Activated naive CD8-positive, alpha-beta T cell treated with anti-CD3 and anti-CD28 coated beads for 36 hours (primary cell): ENCODE results near the gene TAS1R2. TPM values are rescaled to one million over a fixed set of nuclear protein-coding genes. Genes with fewer than 3 reads are reported as not detected.
"Not testable (repeated sequence)": the region's sequence is repeated elsewhere in the genome, so short reads cannot be mapped to it uniquely, and the experiment has no call there.

ENCODE experiments used
- DNase-seq: peaks from one replicate; pipeline ENCODE4 v3.0.0; 2021
- H3K27ac Mint-ChIP-seq: one replicate; pipeline ENCODE4 v1.8.0; 2022; ENCODE audit warnings: mild to moderate bottlenecking, moderate library complexity, mixed read lengths
- H3K27me3 Mint-ChIP-seq: one replicate; pipeline ENCODE4 v1.8.0; 2022; ENCODE audit warnings: mild to moderate bottlenecking, mixed read lengths
- H3K36me3 Mint-ChIP-seq: one replicate; pipeline ENCODE4 v1.8.0; 2021; ENCODE audit warnings: mild to moderate bottlenecking, mixed read lengths
- H3K4me1 Mint-ChIP-seq: one replicate; pipeline ENCODE4 v1.8.0; 2021; ENCODE audit warnings: mixed read lengths
- H3K4me3 Mint-ChIP-seq: one replicate; pipeline ENCODE4 v1.8.0; 2022; ENCODE audit warnings: mild to moderate bottlenecking, moderate library complexity, mixed read lengths
- H3K9me3 Mint-ChIP-seq: one replicate; pipeline ENCODE4 v1.8.0; 2022; ENCODE audit warnings: mixed read lengths
- total RNA-seq, 2 experiments: library from RNA; stranded (reverse); gene quantifications; one replicate each; pipeline ENCODE4 v1.2.3, GENCODE V29; 2021

TAS1R2 gene
- total RNA-seq, 2 experiments from 2014 or later, result not detected

- peaks cover 8% of the 10 kb centered on the region for H3K27me3 Mint-ChIP-seq
- no peak overlapping the region for H3K4me3 Mint-ChIP-seq
- no peaks in the 10 kb centered on the region for H3K36me3 Mint-ChIP-seq
- H3K4me1 Mint-ChIP-seq, result no peaks in the 10 kb centered on the region
- no peak for DNase-seq
- no peaks in the 10 kb centered on the region for H3K9me3 Mint-ChIP-seq
- no peak overlapping the region for H3K27ac Mint-ChIP-seq
These were observed 6.9 kb upstream of the TAS1R2 start for GRCh38 chr1:18866314-18866713.

- Mint-ChIP-seq H3K4me1 (no peaks in the 10 kb centered on the region), H3K27me3 (peaks cover 8% of the 10 kb centered on the region), H3K36me3 (no peaks in the 10 kb centered on the region), H3K9me3 (no peaks in the 10 kb centered on the region), H3K4me3 (no peak overlapping the region), H3K27ac (no peak overlapping the region)
- DNase-seq, result no peak
These were observed 5.7 kb upstream of the TAS1R2 start for GRCh38 chr1:18865176-18865575.

- Mint-ChIP-seq H3K36me3 (no peaks in the 10 kb centered on the region), H3K4me1 (no peaks in the 10 kb centered on the region), H3K27me3 (peaks cover 4% of the 10 kb centered on the region), H3K27ac (no peak overlapping the region), H3K9me3 (no peaks in the 10 kb centered on the region), H3K4me3 (no peak overlapping the region)
- DNase-seq, result no peak
These were observed 2.1 kb upstream of the TAS1R2 start for GRCh38 chr1:18861590-18861989.

- Mint-ChIP-seq H3K4me1 (no peaks in the 10 kb centered on the region), H3K9me3 (no peaks in the 10 kb centered on the region), H3K4me3 (no peak overlapping the region), H3K27ac (no peak overlapping the region), H3K36me3 (no peaks in the 10 kb centered on the region), H3K27me3 (peaks cover 3% of the 10 kb centered on the region)
- no peak for DNase-seq
These were observed 1.6 kb upstream of the TAS1R2 start for GRCh38 chr1:18861082-18861481.

- Mint-ChIP-seq H3K4me1 (no peaks in the 10 kb centered on the region), H3K36me3 (no peaks in the 10 kb centered on the region), H3K9me3 (no peaks in the 10 kb centered on the region), H3K4me3 (no peak overlapping the region), H3K27ac (no peak overlapping the region), H3K27me3 (no peaks in the 10 kb centered on the region)
- no peak for DNase-seq
These were observed 1.3 kb downstream of the TAS1R2 start for GRCh38 chr1:18858070-18858688.

- no peaks in the 10 kb centered on the region for H3K27me3 Mint-ChIP-seq
- H3K9me3 Mint-ChIP-seq, result no peaks in the 10 kb centered on the region
- no peak for DNase-seq
- no peaks in the 10 kb centered on the region for H3K36me3 Mint-ChIP-seq
- no peak overlapping the region for H3K27ac Mint-ChIP-seq
- no peaks in the 10 kb centered on the region for H3K4me1 Mint-ChIP-seq
- no peak overlapping the region for H3K4me3 Mint-ChIP-seq
These were observed 3.0 kb downstream of the TAS1R2 start for GRCh38 chr1:18856435-18856834.

- H3K36me3 Mint-ChIP-seq, result no peaks in the 10 kb centered on the region
- H3K4me3 Mint-ChIP-seq, result no peak overlapping the region
- DNase-seq, result no peak
- no peaks in the 10 kb centered on the region for H3K4me1 Mint-ChIP-seq
- H3K27me3 Mint-ChIP-seq, result no peaks in the 10 kb centered on the region
- no peaks in the 10 kb centered on the region for H3K9me3 Mint-ChIP-seq
- H3K27ac Mint-ChIP-seq, result no peak overlapping the region
These were observed 3.9 kb downstream of the TAS1R2 start for GRCh38 chr1:18855573-18855972.

- Mint-ChIP-seq H3K27ac (no peak overlapping the region), H3K9me3 (no peaks in the 10 kb centered on the region), H3K36me3 (no peaks in the 10 kb centered on the region), H3K4me1 (no peaks in the 10 kb centered on the region), H3K4me3 (no peak overlapping the region), H3K27me3 (no peaks in the 10 kb centered on the region)
- no peak for DNase-seq
These were observed 5.0 kb downstream of the TAS1R2 start for GRCh38 chr1:18854331-18855025.

- no peaks in the 10 kb centered on the region for H3K27me3 Mint-ChIP-seq
- no peak overlapping the region for H3K4me3 Mint-ChIP-seq
- H3K4me1 Mint-ChIP-seq, result no peaks in the 10 kb centered on the region
- H3K27ac Mint-ChIP-seq, result no peak overlapping the region
- DNase-seq, result no peak
- H3K36me3 Mint-ChIP-seq, result no peaks in the 10 kb centered on the region
- H3K9me3 Mint-ChIP-seq, result peaks cover 2% of the 10 kb centered on the region
These were observed 7.0 kb downstream of the TAS1R2 start for GRCh38 chr1:18852501-18852900.

- H3K36me3 Mint-ChIP-seq, result no peaks in the 10 kb centered on the region
- no peak for DNase-seq
- H3K9me3 Mint-ChIP-seq, result peaks cover 2% of the 10 kb centered on the region
- no peak overlapping the region for H3K27ac Mint-ChIP-seq
- peaks cover 5% of the 10 kb centered on the region for H3K27me3 Mint-ChIP-seq
- H3K4me1 Mint-ChIP-seq, result no peaks in the 10 kb centered on the region
- H3K4me3 Mint-ChIP-seq, result no peak overlapping the region
These were observed 10.2 kb downstream of the TAS1R2 start for GRCh38 chr1:18849261-18849711.

GRCh38 chr1:18847723-18848122 is 11.7 kb downstream of the TAS1R2 start:
- not testable (repeated sequence) for H3K4me1 Mint-ChIP-seq, DNase-seq, H3K9me3 Mint-ChIP-seq, H3K36me3 Mint-ChIP-seq, H3K27ac Mint-ChIP-seq, H3K27me3 Mint-ChIP-seq, H3K4me3 Mint-ChIP-seq

- no peak for DNase-seq
- Mint-ChIP-seq H3K4me1 (no peaks in the 10 kb centered on the region), H3K36me3 (no peaks in the 10 kb centered on the region), H3K27me3 (peaks cover 10% of the 10 kb centered on the region), H3K4me3 (no peak overlapping the region), H3K9me3 (no peaks in the 10 kb centered on the region), H3K27ac (no peak overlapping the region)
These were observed 19.3 kb downstream of the TAS1R2 start for GRCh38 chr1:18840145-18840544.

GRCh38 chr1:18836654-18837053 is 22.8 kb downstream of the TAS1R2 start:
- DNase-seq, result no peak
- Mint-ChIP-seq H3K27me3 (peaks cover 13% of the 10 kb centered on the region), H3K27ac (no peak overlapping the region), H3K4me3 (no peak overlapping the region), H3K36me3 (no peaks in the 10 kb centered on the region), H3K9me3 (no peaks in the 10 kb centered on the region), H3K4me1 (no peaks in the 10 kb centered on the region)

- H3K27ac Mint-ChIP-seq, H3K9me3 Mint-ChIP-seq, H3K36me3 Mint-ChIP-seq, DNase-seq, H3K4me3 Mint-ChIP-seq, H3K4me1 Mint-ChIP-seq: not testable (repeated sequence)
- peaks cover 16% of the 10 kb centered on the region for H3K27me3 Mint-ChIP-seq
These were observed 27.1 kb downstream of the TAS1R2 start for GRCh38 chr1:18832319-18832718.

- Mint-ChIP-seq H3K4me1 (no peaks in the 10 kb centered on the region), H3K9me3 (no peaks in the 10 kb centered on the region), H3K36me3 (no peaks in the 10 kb centered on the region), H3K4me3 (no peak overlapping the region), H3K27me3 (peaks cover 16% of the 10 kb centered on the region), H3K27ac (no peak overlapping the region)
- no peak for DNase-seq
These were observed 27.8 kb downstream of the TAS1R2 start for GRCh38 chr1:18831656-18832055.

GRCh38 chr1:18830596-18830995 is 28.9 kb downstream of the TAS1R2 start:
- Mint-ChIP-seq H3K36me3 (no peaks in the 10 kb centered on the region), H3K4me3 (no peak overlapping the region), H3K4me1 (no peaks in the 10 kb centered on the region), H3K9me3 (no peaks in the 10 kb centered on the region), H3K27me3 (peaks cover 11% of the 10 kb centered on the region), H3K27ac (no peak overlapping the region)
- no peak for DNase-seq
